GM18499 (cell line): ENCODE results near the gene CKS2.
"Not testable (repeated sequence)": the region's sequence is repeated elsewhere in the genome, so short reads cannot be mapped to it uniquely, and the experiment has no call there.

ENCODE experiments used
- ATAC-seq: cut with Tn5 transposase; IDR thresholded peaks from one replicate; pipeline ENCODE4 v1.9.1; 2021; ENCODE audit warnings: moderate number of reproducible peaks; ENCODE audit not compliant: insufficient read depth, unreplicated experiment

The CKS2 gene

DNA sequence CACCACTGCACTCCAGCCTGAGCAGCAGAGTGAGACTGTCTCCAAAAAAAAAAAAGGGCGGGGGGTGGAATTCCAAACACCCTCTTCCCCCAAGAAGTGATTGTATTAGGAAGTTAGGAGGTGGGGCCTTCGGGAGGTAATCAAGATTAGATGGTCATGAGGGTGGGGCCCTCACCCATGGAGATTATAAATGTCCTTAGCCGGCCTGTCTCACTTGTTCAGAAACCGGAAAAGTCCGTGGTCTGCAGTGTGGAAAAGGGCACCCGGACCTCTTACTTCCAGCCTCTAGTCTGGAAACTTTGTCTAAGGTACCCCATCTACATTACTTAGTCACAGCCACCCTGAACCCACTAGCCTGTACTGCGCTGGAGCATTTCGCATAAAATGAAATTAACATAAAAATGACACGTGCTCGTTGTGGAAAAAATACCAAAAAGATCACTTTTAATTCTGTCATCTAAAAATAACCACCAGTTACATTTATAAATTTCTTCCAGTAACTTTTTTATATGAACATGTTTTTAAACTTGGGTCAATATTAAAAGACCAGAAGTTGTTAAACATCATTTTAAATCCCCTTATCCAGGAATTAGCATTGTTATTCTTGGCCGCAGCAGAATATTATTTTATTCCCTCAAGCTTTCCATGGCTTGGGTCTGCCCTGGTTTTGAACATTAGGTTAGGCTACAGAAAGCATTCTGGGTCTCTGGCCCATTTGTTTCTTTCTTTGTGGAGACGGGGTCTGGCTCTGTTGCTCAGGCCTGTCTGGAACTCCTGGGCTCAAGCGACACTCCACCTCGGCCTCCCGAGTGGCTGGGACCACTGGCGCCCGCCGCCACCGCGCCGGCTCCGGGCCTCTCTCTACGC is 1.2 kb upstream of the CKS2 start:
- ATAC-seq = no peak

DNA sequence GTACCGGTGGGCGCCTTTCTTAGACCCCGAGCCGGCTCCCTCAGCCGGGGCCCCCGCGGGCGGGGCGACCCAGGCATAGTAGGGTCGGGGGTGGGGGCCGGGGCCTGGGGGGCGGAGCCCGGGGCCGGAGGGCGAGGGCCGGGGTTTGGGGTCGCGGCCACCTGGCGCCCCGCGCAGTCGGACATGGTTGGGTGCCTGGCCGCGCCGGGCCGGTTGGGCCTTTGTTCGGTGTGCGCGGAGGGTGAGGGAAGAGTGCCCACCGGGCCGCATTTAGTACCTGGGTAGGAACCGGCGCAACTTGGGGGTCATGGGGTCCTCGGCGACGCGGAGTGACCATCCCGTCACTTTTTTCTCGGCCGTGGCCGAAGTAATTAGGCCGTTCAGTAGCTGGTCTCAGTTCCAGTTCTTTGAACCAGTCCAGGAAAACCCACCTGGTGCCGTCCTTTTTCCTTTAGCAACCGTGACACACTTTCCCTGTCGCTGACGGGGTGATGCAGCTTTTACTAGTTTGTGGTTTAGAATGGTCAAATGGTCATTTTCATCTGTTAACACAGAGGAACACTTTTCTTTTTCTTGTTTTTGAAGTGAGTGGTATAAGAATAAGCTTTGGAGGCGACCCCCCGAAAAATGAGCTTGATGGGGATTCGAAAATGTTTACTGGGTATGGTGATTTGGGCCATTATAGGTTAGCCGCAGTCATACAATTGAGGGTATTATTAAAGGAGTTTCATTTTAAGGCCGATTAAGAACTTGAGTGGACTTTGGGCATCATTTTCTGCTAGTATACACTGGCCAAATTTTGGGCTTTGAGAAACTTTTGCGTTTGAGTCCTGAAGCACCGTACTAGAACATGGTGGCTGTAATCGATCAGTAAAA is 589 bp downstream of the CKS2 start:
- no peak for ATAC-seq

- ATAC-seq = no peak
Observed at GRCh38 chr9:89312222-89312571, 1.2 kb downstream of the CKS2 start.

GRCh38 chr9:89313842-89314241 is 2.8 kb downstream of the CKS2 start:
- no peak for ATAC-seq

DNA sequence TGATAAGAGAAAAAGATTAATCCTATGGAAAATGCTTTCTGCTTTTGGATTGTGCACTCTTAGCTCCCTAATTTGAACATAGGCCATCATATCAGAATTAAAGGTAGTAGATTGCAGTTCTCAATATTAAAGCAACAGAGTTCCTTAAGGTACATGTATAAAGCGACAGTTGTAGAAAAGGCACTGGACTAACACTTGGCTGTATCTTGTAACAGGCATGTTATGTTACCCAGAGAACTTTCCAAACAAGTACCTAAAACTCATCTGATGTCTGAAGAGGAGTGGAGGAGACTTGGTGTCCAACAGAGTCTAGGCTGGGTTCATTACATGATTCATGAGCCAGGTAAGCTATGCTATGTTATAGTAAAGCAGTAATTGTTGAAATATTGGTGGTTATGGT is 4.0 kb downstream of the CKS2 start:
- ATAC-seq = no peak

DNA sequence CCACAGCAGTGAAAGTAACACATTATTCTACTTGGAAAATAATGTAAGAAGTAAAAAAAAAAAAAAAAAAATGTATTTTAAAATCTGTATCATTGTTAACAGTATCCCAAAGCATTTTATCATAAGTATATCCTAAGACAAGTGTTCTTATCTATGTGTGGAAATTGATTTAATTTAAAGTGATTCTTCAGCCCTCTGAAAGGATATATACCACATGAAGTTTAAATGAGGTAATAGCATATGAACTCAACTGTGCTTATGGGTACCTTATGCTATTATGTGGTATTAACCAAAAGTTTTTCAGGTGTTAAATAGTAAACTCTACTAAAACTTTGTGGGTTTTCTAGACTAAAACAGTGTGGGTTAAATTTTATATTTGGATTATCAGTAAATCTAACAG is 4.5 kb downstream of the CKS2 start:
- no peak for ATAC-seq

DNA sequence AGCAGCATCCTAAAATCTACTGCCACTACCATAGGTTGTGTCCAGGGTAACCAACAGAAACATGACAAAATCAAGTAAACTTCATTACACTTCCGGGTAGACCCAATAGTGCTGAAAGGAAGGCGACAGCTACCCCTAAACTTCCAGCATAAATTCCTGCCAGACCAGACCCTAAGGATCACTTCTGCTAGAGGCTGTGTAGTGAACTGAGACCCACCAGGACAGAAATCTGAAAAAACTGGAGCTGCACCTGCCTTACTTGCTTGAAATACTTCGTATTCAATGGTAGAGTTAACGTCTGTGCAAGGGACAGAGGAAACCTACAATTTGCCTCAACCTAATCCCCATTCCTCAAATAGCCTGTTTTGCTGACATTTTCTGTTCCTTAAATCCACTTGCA is 6.3 kb downstream of the CKS2 start:
- ATAC-seq = no peak

- ATAC-seq = peak; percentile 66
Observed at GRCh38 chr9:89318123-89319014, 7.4 kb downstream of the CKS2 start, which contains the start of gene SECISBP2. SECISBP2 (plus strand) TSS chr9:89318500; CDS start chr9:89318577, 77 bp downstream.

DNA sequence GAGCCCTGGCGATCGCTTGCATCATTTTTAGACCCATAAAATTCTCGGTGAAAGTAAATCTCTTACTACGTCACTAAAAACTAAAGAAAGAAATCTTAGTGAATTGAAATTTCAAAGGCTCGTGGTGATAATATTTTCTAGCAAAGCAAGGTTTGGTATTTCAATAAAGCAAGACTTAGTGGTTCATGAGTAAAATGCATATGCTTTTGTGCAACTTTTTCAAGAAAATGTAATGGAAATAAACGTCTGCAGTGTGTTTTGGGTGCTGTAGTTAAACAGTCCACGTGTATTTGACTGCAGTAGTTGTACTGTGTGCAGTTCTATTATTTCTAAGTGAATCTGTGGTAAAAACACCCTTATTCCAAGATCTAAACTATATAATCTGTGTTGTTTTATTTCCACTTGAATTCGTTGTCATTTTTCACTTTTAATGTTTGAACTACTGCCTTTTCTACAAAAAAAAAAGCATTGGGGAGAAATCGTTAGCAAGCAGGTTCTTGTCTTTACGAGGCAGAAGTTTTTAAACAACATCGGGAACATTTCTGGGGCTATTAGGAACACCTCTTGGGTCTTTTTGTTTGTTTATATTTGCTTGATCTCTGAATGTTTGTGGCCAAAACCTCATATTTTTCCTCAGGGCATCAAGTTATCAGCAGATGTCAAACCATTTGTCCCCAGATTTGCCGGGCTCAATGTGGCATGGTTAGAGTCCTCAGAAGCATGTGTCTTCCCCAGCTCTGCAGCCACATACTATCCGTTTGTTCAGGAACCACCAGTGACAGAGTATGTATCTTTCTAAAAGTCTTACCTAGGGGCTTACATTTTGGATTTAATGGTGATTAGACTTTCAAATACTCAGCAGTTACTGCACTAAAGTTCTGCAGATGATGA is 8.3 kb downstream of the CKS2 start:
- ATAC-seq = no peak

DNA sequence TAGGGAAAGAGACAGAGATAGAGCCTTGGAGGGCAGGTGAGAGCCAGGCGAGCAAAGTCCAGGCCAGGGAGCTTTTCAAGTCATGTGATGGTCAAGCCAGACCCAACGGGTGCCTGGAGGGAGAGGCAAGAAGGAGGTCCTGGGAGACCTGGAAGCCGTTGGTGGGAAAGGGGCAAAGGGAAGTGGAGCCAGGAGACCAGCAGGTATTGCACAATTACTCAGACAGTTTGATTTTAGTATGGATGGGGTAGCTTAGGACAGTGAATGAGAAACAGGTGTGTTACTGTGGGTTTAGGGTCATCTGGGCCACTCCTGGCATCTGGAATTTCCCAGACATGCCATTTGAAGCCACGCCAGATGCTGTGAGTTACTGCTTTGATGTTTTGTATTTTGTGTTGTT is 12.4 kb downstream of the CKS2 start:
- no peak for ATAC-seq

DNA sequence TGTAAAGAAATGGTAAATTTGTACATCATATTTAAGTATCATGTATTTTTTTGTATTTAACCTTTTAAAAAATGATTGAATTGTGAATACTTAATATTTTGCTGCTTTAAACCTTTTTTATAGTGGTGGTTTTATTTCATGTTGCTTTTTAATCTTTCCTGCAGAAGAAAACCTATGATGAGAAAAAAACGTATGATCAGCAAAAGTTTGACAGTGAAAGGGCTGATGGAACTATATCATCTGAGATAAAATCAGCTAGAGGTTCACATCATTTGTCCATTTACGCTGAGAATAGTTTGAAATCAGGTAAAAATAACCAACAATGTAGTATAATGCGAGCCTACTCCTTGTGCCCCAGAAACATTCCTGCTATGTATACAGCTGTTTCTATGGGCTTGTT is 14.7 kb downstream of the CKS2 start:
- no peak for ATAC-seq

DNA sequence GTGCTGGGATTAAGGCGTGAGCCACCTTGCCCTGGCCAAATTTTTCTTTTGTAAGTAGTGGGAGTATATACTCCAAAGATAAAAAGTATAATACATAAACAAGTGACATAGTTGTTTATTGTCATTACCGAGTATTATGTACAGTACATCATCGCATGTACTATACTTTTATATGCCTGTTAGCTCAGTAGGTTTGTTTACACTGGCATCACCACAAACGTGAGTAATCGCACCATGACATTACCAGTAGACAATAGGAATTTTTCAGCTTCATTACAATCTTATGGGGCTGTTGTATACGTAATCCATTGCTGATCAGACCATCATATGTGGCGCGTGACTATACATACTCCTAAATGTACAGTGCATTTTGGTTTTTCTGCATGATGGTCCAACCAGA is 17.1 kb downstream of the CKS2 start:
- ATAC-seq = no peak

GRCh38 chr9:89329917-89330316 is 18.9 kb downstream of the CKS2 start:
- no peak for ATAC-seq

GRCh38 chr9:89330513-89330912 is 19.5 kb downstream of the CKS2 start:
- no peak for ATAC-seq

- no peak for ATAC-seq
Observed at GRCh38 chr9:89339807-89340206, 28.8 kb downstream of the CKS2 start.

- no peak for ATAC-seq
Observed at GRCh38 chr9:89340332-89340731, 29.3 kb downstream of the CKS2 start.

DNA sequence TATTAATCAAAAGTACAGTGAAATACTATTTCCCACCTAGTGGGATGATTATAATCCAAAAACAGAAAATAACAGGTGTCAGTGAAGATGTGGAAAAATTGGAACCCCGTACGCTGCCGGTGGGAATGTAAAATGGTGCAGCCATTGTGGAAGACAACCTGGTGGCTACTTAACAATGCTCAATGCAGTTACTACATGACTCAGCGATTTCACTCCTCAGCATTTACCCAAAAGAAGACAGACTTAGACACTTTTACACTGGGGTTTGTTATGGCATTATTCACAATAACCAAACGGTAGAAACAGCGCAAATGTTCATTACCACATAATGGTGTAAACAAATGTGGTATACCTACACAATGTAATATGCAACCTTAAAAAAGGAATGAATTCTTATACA is 31.2 kb downstream of the CKS2 start:
- no peak for ATAC-seq

- ATAC-seq = no peak
Observed at GRCh38 chr9:89342948-89343347, 32.0 kb downstream of the CKS2 start.

GRCh38 chr9:89343812-89344211 is 32.8 kb downstream of the CKS2 start:
- not testable (repeated sequence) for ATAC-seq
